ENCODE results near the gene PTK6.

PTK6 gene

DNA sequence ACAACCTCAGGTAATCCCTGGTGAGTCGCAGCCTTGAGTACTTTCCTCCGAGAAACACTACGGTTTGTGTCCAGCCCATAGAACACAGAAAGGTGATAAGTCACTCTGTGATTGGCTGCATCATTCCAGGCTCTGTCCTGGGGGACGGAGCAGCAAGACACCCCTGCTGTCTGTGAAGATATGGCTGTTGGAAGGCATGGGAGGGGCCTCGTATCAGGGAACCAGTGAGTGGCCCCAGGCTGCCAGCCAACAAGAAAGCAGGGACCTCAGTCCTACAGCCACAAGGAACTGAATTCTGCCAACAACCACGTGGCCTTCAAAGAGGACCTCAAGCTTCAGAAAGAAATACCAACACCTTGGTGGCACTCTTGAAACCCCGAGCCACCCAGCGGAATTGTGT lies 31.9 kb downstream of the PTK6 start:
- no peak for ATAC-seq

DNA sequence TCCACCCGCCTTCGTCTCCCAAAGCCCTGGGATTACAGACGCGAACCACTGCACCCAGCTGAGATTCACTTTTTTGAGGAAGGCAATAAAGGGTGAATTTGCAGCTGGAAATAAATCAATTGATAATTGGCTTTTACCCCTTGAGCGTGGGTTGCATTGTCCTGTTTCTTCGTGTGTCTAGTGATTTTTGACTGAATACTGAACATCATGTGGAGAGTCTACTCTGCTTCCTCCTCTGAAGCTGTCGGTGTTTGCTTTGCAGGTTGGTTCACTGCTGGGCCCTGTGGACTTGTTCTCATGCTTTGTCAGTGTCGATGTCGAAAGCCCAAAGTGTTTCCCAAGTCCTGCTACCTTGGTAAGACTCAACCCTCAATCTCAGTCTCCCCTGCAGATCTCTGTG lies 32.5 kb downstream of the PTK6 start:
- no peak for ATAC-seq

DNA sequence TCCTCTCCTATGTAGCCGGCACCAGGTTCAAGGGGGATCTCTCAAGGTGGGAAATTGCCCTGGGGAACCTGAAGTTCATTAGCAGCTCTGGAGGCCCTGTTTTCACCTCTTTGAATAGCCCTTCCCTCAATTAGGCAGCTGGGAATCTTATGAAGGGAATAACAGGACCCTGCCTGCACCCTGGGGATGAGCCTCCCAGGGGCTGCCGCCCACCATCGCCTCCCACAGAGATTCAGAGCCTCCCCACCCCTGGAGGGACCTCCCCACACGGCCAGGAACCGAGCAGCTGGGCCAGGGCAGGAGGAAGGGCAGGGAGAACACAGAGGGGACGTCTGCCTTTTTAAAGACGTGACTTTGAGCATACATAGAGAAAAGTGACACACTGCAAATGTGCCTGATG lies 33.7 kb downstream of the PTK6 start:
- ATAC-seq, result no peak

DNA sequence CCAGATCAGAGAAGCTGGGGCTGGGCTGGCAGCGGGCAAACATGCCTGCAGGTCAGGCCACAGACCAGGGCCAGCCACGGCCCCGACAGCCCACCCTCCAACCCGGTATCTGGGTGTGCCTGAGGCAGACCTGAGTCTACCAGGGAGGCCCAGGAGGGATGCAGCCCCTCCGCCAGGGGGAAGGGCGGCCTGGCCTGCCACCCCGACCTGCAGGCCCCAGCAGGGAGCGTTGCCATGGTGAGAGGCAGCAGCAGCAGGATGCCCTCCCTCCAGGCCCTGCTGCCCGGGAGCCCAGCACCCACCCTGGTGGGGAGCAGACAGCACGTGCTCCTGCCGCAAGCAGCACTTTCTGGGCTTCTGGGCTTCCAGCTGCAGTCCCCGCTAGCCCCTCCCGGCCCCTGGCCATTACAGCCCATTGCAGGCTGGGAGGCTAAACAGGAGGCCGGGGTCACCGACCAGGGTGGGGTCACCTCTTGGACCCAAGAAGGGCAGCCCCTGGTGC lies 34.5 kb downstream of the PTK6 start:
- ATAC-seq, result no peak

DNA sequence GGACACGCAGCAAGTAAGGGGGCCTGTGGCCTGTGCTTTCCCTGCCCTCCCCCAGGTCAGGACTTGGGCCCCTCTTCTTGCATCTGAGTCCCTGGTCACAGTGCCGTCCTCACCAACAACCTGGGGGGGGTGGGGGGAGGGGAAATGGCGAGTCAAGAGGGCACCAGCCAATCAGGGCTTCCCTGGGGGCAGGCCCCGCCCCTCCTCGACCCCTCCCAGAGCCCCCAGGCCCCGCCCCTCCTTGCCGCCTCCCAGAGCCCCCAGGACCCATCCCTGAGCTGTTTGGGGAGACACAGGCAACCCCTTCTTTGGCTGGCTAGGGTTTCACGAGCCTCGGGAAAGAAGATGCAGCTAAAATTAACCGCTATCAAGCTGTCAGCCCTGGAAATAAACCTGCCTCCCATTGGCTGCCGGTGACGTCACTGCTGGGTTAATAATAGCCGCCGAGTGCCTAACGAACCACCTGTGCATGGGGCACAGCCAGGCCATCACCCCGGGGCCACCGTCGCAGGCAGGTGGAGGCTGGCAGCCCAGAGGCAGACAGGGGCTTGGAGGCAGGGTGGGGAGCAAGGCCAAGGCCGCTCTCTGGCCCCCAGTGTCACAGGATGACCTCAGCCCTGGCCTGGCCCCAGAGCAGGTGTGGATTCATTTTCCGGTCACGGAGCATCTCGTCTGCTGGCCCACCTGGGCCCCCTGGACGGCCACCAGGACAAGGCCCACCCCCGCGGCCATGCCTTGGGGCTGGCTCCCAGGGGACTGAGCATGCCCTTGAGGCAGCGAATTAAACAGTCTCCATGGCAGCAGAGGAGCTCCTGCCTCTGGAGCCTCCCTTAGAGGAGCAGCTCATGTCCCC lies 35.1 kb downstream of the PTK6 start:
- no peak for ATAC-seq

DNA sequence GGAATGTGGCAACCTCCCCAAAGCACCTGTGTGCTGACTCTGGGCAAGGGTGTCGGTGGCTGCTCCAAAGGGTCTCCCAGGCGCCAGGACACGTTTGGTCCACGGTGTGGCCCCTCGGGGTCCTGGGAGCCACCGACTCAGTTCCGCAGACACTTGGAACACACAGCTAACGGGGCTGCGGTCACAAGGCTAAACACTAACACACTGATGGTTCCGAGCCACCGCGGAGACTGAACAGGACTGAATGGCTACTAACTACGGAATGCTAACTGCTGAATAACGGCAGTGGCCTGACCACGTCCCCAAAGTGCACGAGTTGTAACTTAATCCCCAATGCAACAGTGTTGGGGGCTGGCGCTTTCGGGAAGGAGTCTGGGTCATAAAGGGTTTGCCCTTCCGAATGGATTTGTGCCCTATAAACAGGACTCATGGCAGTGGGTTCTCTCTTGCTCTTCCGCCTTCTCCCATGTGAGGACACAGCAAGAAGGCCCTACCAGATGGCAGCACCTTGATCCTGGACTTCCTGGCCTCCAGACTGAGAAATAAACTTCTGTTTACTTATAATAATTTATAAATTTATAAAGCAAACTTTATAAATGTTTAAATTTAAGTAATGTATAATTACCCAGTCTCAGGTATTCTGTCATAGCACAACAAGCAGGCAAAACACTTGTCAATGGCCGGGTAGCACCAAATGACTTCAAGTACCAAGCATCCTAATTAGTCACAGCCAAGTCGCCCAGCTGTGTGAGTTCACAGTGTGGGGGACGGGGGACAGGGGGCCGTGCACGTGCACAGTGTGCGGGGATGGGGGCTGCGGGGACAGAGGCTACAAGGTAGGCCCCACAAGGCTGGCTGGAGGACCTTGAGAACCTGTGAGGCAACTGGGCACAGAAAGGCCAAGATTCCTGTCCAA lies 36.0 kb downstream of the PTK6 start:
- ATAC-seq, result no peak

DNA sequence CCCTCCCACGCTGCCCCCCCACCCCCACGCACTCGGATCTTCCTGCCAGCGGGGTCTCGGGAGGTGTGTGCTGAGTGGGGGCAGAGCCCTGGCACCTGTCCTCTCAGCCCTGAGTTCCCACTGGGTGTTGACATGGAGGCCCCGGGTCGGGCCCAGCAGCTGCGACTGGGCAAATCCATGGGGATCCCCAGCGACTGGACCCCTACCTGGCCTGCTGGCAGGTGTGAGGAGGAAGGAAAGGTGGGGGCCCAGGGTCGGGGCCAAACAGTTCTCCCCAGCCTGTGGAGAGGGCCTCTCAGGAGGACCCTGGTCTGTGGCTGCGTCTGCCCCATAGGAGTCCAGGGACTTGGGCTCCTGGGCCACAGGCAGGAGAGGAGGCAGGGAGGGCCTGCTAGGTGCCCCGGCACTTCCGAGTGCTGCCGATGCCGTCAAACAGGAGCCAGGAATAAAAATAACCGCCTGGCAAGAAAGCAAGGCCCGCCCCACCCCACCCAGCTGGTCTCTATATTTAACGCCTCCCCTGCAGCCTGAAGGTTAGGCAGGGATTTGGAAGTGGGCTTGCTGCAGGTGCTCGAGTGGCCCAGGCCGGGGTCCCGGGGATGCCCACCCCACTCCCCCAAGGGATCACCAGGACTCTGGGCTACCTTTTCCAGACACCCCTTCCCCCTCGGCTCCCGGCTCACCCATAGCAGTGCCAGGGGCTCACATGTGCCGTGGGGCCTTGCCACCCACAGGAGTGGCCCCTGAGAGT lies 36.9 kb downstream of the PTK6 start:
- no peak for ATAC-seq

DNA sequence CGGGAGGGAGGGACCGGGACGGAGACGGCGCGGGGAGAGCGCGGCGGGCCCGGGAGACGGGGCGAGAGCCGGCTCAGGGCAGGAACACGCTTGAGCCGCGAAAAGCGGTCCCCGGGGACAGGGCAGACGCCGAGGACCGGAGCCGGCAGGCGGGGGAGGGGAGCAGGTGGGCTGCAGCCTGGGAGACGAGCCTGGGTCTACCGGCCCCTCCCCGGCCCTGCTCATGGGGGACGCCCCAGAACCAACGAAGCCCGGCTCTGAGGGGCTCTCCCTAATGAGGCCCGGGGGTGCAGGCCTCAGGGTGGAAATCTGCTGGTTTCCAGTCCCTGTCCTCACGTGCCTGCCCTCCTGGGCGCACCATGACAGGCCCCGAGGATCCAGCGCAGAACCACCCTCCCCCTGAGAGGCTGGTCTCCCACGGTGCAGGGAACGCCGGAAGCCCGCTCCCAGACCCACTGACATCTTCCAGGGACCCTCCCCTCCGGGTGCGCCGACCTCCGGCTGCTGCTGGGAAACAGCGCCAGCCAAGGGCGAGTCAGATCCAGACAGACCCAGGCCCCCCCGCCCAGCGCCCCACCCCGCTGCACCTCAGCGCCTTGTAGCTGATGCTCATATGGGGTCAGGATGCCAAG lies 37.7 kb downstream of the PTK6 start:
- ATAC-seq, result no peak

DNA sequence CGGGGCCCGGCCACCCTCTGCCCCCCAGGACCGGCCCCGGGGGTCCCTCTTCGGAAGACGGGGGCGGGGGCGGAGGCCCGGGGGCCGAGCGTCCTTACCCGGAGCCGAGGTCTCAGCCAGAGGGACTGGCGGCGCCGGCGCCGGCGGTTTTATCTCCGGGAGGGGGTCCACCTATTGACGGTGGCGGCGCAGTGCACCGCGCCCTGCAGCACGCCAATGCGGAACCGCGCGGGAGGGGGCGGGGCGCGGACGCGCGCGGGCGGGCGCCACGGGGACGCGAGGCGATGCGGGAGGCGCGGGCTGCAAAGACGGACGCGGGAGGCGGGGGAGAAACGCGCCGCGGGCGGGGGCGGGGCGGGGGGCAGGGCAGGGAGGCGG lies 38.2 kb downstream of the PTK6 start, which contains the start of gene EEF1A2:
TSS of gene EEF1A2 (minus strand) at position 124 of the 378 bp plus-strand sequence. CDS start 1,320 bp downstream, outside the sequence.
- peak; percentile 20 to 36 for ATAC-seq

DNA sequence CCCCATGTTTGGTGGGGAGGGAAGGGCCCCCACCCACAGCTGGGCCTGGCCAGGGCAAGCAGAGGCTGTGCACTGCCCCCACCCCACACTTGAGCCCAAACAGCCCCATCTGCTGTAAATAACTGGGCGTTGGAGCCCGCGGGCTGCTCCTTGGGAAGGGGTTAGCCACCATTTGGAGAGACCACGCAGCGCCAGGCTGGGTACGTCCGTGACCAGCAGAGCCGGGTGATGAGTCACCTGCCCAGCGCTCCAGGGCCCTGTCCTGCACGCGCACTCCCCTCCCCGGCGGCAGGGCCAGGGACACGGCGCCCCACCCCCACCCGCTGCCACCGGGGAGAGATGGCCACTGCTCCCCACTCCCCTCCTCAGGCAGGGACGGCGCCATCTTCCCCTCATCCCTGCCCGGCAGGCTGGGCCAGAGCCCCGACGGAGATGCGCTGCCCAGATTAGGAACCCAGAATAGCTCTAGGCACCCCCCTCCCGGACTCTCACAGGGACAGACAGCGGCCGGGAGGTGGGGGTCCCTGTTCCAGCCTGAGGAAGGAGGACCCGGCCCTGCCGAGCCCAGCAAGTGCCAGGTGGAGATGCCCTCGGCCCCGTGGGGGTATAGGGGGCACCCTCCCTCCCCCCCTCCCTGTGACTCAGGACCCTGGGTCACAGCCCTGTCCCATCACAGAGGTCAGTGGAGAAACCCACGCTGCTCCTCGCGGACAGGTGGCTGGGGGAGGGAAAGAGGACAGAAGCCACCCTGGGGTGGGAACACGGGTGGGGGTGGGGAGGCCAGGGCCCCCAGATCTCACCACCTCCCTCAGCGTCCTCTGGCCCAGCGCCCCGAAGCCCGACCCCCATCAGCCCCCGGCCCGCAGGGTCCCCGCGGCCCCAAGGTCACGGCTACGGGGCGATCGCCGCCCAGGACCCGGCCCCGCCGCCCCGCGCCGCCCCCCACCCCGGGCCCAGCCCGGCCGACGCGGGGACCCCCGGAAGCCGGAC lies 38.9 kb downstream of the PTK6 start:
- ATAC-seq, result no peak

DNA sequence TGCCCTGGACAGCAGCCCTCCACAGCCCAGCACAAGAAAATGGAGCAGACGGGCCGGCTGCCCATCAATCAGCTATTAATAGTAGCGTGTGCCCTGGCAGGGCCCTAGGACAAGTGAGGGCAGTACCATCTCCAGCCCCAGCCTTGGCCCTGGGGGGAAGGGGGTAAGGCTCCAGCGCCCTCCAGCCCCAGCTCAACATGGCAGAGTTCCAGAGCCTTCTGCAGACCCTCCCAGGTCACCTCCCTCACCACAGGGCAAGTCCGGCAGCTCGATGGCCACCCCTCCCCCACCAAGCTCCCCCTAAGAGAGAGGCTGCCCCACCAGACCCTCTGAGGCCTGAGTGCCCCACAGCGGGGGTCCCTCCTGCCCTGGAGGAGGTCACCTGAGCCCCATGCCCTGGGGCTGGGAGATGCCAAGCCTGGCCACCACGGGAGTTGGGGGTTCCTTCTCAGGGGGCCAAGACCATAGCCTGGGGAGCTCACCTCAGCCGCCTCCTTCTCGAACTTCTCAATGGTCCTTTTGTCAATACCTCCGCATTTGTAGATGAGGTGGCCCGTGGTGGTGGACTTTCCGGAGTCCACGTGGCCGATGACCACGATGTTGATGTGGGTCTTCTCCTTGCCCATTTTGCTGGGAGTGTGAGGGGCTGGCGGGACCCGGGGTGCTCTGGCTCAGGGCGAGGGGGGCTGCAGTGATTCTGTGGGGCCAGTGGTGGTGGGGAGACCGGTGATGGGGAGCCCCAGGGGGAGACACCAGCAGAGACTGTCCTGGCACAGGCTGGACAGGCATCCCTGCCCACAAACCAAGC lies 39.8 kb downstream of the PTK6 start:
- ATAC-seq, result no peak

DNA sequence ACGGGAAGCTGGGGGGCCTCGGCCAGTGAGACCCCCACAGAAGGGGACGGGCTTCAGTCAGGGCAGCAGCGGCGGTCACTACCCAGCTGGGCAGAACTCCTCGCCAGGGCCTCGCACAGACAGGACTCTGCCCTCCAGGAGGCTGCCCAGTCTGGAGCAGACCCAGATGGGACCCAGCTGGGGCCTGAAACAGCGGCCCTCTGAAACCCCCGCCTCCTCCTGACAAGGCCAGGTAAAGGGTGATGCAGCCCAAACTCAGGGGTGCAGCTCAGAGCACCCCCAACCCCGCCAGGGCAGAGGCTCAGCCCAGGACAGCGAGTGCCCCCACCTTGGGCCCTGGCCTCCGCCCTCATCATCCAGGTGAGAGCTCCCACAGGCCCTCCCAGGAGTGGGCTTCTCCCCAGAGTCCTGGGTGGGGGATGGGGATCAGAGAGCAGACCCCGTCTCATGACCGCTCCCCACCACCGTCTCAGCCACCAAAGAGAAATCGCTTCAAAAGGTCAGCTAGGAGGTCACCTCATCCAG lies 40.5 kb downstream of the PTK6 start:
- ATAC-seq, result no peak

DNA sequence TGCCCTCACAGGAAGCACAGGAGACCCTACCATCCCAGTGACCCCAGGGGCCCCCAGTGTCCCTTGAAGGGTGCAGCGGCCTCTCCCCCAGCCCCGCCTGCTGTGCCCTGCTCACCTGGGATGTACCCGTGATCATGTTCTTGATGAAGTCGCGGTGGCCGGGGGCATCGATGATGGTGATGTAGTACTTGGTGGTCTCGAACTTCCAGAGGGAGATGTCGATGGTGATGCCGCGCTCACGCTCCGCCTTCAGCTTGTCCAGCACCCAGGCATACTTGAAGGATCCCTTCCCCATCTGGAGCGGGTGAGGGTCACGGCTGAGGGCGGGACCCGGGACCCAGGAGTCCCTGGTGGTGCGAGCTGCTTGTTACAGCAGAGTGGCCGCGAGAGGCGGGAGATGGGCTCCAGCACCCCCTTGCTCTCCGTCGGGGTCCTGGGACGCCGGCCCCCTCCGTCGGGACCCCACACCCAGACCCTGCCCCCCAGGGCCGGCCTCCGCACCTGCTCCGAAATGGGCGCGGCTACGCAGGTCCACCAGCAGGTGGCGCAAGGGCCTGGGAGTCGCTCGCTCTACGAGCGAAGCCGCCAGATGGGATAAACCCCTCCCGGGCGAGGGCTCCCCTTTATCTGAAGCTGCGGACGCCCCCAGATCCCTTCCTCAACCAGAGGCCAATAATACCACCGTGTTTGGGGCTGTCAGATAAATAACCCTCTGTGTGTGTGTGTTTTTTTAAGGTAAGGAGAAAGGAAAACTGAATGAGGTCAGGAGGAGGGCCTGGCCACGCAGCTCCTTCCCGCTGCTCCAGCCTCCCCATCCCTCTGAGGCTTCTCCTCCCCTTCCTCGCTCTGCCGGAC lies 41.2 kb downstream of the PTK6 start:
- peak; percentile 57 to 70 for ATAC-seq

DNA sequence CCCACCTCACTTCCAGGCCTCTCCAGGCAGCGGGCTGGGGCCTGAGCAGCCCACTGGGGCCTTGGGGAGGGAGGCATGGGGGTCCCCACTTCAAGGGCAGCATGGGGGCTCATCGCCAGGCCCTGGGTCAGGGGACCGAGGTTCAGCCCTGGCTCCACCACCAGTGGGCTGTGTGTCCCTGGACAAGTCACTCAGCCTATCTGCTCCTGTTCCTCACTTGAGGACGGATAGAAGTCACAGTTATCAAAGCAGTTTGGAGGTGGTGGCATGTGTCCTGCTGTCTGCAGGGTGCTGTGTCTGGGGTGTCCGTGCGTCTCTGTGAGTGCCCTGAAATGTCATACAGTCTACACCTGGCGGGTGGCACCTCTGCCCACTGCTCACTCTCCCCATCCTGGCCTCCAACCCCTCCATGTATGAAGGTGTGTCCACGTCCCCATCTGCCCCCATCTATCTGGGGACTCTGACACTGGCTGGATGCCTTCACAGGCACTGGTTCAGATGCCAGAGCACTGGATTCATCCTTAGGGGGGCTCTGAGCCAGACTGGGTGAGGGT lies 41.9 kb downstream of the PTK6 start:
- no peak for ATAC-seq

DNA sequence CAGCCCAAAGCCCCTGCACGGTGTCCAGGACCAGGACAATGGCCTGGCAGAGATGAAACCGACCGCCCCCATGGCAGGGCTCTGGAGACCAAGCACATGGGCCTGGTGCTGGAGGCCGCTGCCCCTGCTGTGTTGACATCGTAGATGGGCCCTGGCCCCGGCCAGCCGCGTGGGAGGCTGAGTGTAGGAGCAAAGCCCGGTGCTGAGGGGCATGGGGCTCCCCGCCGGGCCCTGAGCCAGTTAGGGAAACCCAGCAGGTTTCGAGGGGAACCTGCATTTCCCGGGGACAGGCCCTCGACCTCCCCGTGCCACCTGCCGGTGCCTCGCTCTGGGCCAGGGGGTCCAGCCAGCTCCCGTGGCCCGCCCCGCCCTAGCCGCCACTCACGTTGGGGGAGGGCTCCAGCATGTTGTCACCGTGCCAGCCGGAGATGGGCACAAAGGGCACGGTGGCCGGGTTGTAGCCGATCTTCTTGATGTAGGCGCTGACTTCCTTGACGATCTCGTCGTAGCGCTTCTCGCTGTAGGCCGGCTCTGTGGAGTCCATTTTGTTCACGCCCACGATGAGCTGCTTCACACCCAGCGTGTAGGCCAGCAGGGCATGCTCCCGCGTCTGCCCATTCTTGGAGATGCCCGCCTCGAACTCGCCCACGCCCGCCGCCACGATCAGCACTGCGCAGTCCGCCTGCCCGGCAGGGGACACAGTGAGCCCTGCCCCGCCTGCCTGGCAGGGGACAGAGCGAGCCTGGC lies 42.6 kb downstream of the PTK6 start:
- no peak for ATAC-seq

DNA sequence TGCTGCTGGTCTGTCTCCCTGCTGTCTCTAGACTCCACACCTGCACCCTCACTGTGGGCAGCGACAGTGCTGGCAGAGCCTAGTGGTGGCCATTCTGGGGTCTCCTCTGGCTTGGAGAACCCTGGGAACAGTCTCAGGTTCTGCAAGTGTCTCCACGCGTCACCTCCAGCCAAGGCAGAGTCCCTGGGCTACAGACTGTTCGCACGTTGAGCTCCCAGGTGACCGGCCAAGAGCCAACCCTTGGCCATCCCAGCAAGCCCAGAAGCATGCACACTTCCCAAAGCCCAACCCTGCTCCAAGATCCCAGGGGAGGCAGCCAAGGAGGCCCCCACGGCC lies 43.1 kb downstream of the PTK6 start:
- no peak for ATAC-seq

DNA sequence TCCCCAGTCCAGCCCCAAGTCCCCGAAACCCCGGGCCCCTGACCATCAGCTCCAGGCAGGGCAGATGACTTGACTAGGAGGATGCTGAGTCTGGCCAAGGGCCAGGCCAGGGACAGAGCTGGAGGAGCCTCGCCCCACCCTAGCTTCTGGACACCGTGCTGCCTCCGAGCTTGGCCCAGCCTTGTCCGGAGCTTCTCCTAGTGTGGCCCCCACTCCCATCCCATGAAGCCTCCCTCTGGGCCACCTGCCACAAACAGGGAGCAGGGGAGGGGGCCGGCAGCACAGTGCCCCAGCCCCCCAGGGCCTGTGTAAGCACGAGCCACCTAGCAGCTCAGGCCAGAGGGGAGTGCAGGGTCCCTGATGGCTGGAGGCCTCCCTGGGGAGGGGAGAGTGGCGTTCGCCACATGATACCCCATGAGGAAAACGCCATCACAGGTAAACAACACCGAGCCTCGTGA lies 43.6 kb downstream of the PTK6 start:
- no peak for ATAC-seq

DNA sequence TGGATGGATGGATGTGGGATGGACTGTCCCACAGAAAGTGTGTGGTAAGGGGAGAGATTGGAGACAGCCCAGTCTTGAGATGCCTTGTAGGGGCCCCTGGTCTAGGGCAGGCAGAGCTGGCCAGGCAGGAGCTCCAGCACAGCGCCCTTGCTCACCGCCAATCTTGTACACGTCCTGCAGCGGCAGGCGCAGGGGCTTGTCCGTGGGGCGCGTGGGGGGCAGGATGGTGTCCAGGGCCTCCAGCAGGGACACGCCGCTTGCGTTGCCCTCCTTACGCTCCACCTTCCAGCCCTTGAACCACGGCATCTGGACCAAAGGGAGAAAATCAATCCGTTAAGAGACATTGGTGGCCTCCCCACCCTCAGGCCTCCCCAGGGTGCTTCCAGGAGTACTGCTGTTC lies 44.2 kb downstream of the PTK6 start:
- no peak for ATAC-seq
